ENCODE results near the gene EVC2.

DNA sequence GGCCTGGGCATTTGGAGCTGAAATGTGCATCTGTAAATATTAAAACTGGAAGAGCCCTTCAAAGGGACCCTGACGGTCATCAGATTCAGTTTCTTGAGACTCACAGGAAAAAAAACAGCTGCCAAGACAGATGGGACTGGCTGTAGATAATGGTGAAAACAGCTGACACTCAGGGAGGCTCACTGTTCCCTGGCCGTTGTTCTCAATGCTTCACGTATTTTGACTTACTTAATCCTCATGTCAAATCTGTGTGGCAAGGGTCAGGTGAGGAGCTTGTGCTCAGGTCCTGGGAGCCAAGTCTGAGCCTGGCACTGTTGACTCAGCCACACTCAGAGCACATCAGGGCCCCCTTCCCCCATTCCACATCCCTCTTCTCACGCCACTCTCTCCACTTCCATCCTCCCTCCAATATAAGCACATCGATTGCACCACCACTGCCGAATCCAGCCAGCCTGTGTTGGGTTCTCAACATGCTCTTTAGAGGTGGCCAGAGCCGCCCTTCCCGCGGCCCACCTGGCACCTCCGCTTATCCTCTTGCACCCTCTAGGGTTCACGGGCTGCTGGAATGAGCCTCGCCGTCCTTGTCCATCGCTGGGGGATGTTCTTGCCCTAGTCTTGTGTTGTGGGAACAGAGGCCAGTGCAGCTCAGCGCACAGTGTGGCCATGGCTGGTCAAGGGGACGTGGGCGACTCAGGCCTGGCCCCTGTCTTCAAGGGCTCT, 42.7 kb upstream of the EVC2 start:
- TF ChIP-seq CTCF (IDR thresholded peaks at IDR 0.05; ENCODE audit: insufficient read depth, low read length), result no peak
- TF ChIP-seq REST (IDR thresholded peaks at IDR 0.05; ENCODE audit: insufficient replicate concordance, low read depth), result no peak

All from HL-60 (cell line).